ENCODE measurements around the gene CDC34. TPM values are rescaled to one million over a fixed set of nuclear protein-coding genes. Genes with fewer than 3 reads are reported as not detected.

CDC34 gene
- total and polyA plus RNA-seq, 2 of the 8 experiments (the other 6 are each of a cell fraction or from before 2014, with no cell fraction given), result 95.9 to 129 TPM

DNA sequence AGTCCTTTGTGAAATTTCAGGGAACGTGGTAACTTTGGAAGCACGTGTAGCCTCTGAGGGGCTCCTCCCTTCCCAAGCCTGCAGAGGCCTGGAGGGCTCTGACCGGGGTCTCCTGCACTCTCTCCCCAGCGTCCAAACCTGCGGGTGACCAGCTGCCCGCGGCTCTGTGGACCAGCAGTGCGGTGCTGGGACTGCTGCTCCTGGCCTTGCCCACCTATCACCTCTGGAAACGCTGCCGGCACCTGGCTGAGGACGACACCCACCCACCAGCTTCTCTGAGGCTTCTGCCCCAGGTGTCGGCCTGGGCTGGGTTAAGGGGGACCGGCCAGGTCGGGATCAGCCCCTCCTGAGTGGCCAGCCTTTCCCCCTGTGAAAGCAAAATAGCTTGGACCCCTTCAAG is 26.9 kb upstream of the CDC34 start:
- Histone ChIP-seq H2BK20ac (ENCODE audit: low read length) (no peak overlapping the region), H3K4me1 (replicated peaks in 1 of 4; ENCODE audit: control insufficient read depth in 3 of 4, insufficient read depth in 4 of 4, low read length in 3 of 4) (peaks cover 0 to 4% (median under 1%) of the 10 kb centered on the region in 4 experiments; a peak in 2 of 7 replicates), H2BK120ac (replicated peaks; ENCODE audit: low read depth, low read length) (no peak overlapping the region), H2AFZ (ENCODE audit: low read length) (no peak overlapping the region), H3K56ac (replicated peaks; ENCODE audit: insufficient read length, low read depth, low read length) (no peak overlapping the region), H4K8ac (ENCODE audit: extremely low read depth, insufficient read depth, low read length) (no peak overlapping the region; the same call in 1 of the 2 replicates), H4K5ac (ENCODE audit: insufficient read length, low read depth, low read length) (no peak overlapping the region), H4K91ac (replicated peaks; ENCODE audit: insufficient read length, low read length) (no peak overlapping the region), H3K4me2 (ENCODE audit: insufficient read depth in 1 of 2, low read depth in 2 of 2, low read length in 2 of 2) (no peak overlapping the region), H3K79me2 (ENCODE audit: control insufficient read depth in 1 of 2, insufficient read depth in 2 of 2, low read length in 2 of 2) (no peaks in the 10 kb centered on the region), H2BK12ac (ENCODE audit: low read depth, low read length) (no peak overlapping the region), H3K18ac (ENCODE audit: extremely low read depth, low read length) (no peak overlapping the region), H2BK15ac (ENCODE audit: low read length) (no peak overlapping the region), H3K23ac (ENCODE audit: insufficient read length) (no peak overlapping the region), H3K79me1 (ENCODE audit: low read depth, low read length) (no peaks in the 10 kb centered on the region), H3K27ac (ENCODE audit: low read depth, low read length) (no peak overlapping the region), H3K36me3 (ENCODE audit: control insufficient read depth in 2 of 4, insufficient read depth in 4 of 4, low read length in 3 of 4) (no peaks in the 10 kb centered on the region), H3K4me3 (ENCODE audit: extremely low read depth in 1 of 4, insufficient read depth in 2 of 4, low read depth in 3 of 4, low read length in 4 of 4) (no peak overlapping the region), H2AK5ac (ENCODE audit: low read depth, low read length) (no peak overlapping the region), H3K23me2 (ENCODE audit: low read depth, low read length) (peaks cover 8% of the 10 kb centered on the region; the same call in 1 of the 2 replicates), H3K27me3 (replicated peaks in 1 of 4; ENCODE audit: control insufficient read depth in 3 of 4, extremely low read depth in 1 of 4, insufficient read depth in 3 of 4, low read length in 3 of 4) (peaks cover 0 to 4% (median 2%) of the 10 kb centered on the region in 4 experiments), H2BK5ac (ENCODE audit: low read depth, low read length) (no peak overlapping the region), H3K9me3 (ENCODE audit: insufficient read depth in 2 of 2, low read depth in 1 of 2, low read length in 1 of 2) (no peaks in the 10 kb centered on the region; a peak in 2 of 4 replicates), H3K4ac (replicated peaks; ENCODE audit: insufficient read length, low read depth, low read length) (no peak overlapping the region), H3K14ac (ENCODE audit: insufficient read length) (no peak overlapping the region), H4K20me1 (replicated peaks in 1 of 2; ENCODE audit: control insufficient read depth in 1 of 2, insufficient read depth in 2 of 2, low read length in 2 of 2) (peaks cover 0 to 4% of the 10 kb centered on the region in 2 experiments), H3K9ac (replicated peaks in 1 of 4; ENCODE audit: extremely low read depth in 1 of 4, low read depth in 3 of 4, low read length in 3 of 4) (no peak overlapping the region)
- POLR2A ChIA-PET (ENCODE audit: partially characterized antibody), result interaction anchor here (1.2 kb wide), 2 partner anchors 16 to 26 kb away, joined by 3 to 6 read pairs; no protein-coding TSS in a partner anchor
- DNase-seq (ENCODE audit: low read depth in 1 of 2, low spot score in 2 of 2) (no peak), FAIRE-seq (no peak)
- no peak for TF ChIP-seq CHD1 (IDR thresholded peaks at IDR 0.05; ENCODE audit: low read depth, low read length)
- no peak for TF ChIP-seq CEBPB (IDR thresholded peaks at IDR 0.05; ENCODE audit: low read depth, low read length)
- no peak for TF ChIP-seq RBBP5 (IDR thresholded peaks at IDR 0.05; ENCODE audit: borderline replicate concordance, low read depth, low read length)
- TF ChIP-seq SIX5 (IDR thresholded peaks at IDR 0.05; ENCODE audit: low read depth, low read length), result no peak
- TF ChIP-seq, protein P1, sequence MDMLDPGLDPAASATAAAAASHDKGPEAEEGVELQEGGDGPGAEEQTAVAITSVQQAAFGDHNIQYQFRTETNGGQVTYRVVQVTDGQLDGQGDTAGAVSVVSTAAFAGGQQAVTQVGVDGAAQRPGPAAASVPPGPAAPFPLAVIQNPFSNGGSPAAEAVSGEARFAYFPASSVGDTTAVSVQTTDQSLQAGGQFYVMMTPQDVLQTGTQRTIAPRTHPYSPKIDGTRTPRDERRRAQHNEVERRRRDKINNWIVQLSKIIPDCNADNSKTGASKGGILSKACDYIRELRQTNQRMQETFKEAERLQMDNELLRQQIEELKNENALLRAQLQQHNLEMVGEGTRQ (IDR thresholded peaks at IDR 0.05; ENCODE audit: low read length), result no peak
- no peak for TF ChIP-seq SP2 (IDR thresholded peaks at IDR 0.05; ENCODE audit: low read length)
- TF ChIP-seq HDAC6 (IDR thresholded peaks at IDR 0.05; ENCODE audit: low read depth, low read length), result no peak
- no peak for TF ChIP-seq JUND (IDR thresholded peaks at IDR 0.05; ENCODE audit: low read length)
- no peak for TF ChIP-seq SP1 (IDR thresholded peaks at IDR 0.05; ENCODE audit: low read depth, low read length)
- TF ChIP-seq, protein P2, sequence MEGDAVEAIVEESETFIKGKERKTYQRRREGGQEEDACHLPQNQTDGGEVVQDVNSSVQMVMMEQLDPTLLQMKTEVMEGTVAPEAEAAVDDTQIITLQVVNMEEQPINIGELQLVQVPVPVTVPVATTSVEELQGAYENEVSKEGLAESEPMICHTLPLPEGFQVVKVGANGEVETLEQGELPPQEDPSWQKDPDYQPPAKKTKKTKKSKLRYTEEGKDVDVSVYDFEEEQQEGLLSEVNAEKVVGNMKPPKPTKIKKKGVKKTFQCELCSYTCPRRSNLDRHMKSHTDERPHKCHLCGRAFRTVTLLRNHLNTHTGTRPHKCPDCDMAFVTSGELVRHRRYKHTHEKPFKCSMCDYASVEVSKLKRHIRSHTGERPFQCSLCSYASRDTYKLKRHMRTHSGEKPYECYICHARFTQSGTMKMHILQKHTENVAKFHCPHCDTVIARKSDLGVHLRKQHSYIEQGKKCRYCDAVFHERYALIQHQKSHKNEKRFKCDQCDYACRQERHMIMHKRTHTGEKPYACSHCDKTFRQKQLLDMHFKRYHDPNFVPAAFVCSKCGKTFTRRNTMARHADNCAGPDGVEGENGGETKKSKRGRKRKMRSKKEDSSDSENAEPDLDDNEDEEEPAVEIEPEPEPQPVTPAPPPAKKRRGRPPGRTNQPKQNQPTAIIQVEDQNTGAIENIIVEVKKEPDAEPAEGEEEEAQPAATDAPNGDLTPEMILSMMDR (IDR thresholded peaks at IDR 0.05; ENCODE audit: control extremely low read depth in 1 of 3, insufficient read depth in 1 of 3, low read depth in 1 of 3, low read length in 3 of 3), result no peak
- no peak for TF ChIP-seq SUZ12 (IDR thresholded peaks at IDR 0.05; ENCODE audit: low read length)
- WGBS, 2 experiments (ENCODE audit: extremely low coverage in 1 of 2, insufficient coverage in 1 of 2, insufficient read length in 1 of 2, insufficient replicate concordance in 2 of 2, low coverage in 1 of 2, low lambda C conversion rate in 2 of 2, missing lambda C conversion rate in 1 of 2), result 82% methylated on average over 12 of the region's 14 CpGs; no CpG with 5 or more reads in 1 of the 2 experiments
- CTCF ChIA-PET (ENCODE audit: partially characterized antibody), result interaction anchor here (0.9 to 3.6 kb wide), 5 partner anchors 9 to 121 kb away, joined by 3 to 20 read pairs (median 4); partner anchors contain the start of gene MADCAM1

Data from H1 (cell line).